ENCODE measurements around the gene SFT2D3.
A peak's percentile ranks its signal among the peaks of the same experiment; 100 is the strongest.
"Not testable (repeated sequence)": the region's sequence is repeated elsewhere in the genome, so short reads cannot be mapped to it uniquely, and the experiment has no call there.

SFT2D3 gene

DNA sequence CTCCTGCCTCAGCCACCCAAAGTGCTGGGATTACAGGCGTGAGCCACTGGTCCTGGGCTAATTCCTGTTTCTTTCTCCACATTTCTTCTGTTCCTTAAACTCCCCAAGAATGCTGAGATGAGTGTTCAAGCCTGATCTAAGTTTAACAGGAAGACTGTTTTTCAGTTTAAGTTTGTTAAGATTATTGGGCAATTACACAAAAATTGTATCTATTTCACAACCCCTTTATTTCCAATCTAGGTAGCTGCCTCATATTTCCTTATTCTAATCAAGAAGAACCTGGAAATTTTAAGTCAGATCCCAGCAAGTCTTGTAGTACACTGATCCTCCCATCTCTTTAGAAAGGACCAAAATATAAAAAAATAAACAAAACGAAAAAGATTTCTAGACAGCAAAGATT, 11.7 kb downstream of the SFT2D3 start:
- FAIRE-seq = no peak

DNA sequence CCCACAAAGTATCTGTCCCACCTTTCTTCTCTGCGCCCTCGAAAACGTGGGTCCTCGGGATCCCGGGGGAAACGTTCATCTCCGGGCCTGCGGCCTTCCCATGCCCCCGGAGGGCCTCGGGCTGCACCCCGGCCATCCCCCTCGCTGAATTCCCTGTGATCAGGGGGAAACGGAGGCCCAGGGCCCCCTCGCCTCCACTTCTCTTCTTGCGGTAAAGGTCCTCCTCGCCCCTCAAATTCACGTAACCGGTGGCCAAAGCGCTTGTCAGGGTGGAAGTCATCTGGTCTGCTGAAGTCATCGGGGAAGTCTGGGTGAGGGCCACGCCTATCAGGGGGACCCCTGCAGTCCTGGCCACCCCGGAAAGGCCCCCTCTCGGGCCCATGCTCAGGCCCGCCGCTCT, 12.3 kb downstream of the SFT2D3 start:
- no peak for FAIRE-seq

DNA sequence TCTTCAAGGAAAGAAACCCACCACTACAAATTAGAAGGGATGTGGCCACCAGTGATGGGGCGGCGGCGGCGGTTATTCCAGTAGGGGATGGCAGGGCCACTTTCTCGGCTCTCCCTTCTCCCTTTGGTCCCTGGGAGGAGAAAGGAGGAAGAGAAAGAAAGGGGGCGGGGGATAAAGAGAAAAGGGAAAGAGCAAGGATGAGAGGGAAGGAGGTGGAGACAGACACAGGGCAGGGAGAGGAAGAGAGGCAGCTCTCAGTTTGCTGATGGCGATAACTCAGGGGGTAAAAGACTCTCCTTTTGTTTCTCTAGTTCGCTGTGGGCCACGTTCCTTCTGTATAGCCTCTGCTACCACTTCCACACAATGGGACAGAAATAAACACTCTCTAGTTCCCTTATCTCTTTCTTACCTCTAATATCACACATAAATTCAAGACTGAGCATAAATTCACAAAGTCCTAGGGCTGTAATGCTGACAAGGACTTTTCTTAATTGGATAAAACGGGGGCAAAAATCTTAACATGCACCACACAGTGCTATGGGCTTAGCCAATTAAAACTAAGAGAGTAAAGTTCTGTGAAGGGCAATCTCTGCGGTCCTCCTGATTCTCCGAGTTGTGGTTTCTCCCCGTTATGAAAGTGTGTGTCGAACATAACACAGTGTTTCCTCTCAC, 14.6 kb downstream of the SFT2D3 start:
- no peak for FAIRE-seq

GRCh38 chr2:127718271-127718670, 17.0 kb downstream of the SFT2D3 start:
- FAIRE-seq = no peak

- no peak for FAIRE-seq
These were observed 18.3 kb downstream of the SFT2D3 start for GRCh38 chr2:127719301-127720218.

- FAIRE-seq = no peak
These were observed 20.1 kb downstream of the SFT2D3 start for GRCh38 chr2:127721311-127721977.

DNA sequence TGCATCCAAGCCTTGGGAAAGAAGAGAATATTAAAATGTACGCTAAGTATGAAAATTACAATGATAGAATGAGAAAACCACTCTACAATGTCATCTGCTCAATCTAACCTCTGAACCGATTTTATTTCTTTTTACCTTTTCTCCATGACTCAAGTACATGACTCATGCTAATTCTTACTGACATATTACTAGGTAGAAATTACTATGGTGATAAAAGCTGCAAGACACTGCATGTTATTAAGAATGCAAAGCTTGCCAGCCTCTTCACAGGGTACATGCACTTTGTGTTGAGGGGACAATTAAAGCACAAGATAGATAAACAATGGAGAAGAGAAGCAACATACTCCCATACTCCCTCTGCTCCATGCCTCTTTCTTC, 20.7 kb downstream of the SFT2D3 start:
- FAIRE-seq = no peak

DNA sequence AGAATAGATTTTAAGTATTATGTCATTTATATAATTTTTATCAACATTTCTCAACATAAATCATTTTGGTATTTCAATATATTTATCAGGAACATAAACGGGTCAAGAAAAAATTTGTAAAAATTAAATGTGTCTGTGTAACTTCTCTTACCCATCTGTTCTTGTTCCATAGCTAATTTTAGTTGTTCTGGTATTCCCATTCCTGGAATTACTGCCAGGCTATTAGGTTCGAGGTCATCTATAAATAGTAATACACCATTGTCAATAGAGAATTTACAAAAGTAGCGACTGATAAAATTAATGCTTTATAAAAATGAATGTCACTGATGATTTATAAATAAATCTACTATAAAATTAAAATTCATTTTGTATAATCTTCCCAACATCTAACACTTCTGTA, 21.5 kb downstream of the SFT2D3 start:
- FAIRE-seq = peak; percentile 6

- FAIRE-seq = no peak
These were observed 25.0 kb downstream of the SFT2D3 start for GRCh38 chr2:127726158-127726880.

DNA sequence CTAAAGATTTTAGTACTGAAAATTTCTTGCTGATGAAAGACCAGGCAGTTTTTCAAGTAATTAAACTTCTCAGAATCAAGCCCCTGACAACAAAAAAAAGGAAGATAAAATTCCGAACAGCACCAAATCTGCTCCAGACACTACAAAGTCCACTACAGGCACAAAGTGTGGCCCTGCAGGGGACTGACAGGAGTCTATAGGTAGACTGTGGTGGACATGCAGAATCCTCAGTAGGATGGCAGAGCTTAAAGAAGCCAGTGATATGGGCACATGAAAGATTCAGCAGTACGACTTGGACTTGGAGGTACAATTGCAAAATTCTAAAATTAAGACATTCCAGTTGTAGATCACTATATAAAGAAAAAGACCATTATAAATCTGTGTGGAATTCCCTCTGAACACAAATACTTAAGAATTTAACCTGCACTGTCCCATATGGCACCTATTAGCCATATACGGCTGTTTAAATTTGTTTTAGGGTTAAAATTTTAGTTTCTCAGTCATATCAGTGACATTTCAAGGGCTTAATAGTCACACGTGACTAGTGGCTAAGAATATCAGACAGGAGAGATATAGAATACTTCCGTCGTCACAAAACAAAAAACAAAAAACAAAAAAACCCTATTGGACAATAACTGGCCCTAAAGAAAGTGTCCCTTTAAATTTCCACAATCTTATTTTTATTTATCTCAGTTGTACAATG, 32.0 kb downstream of the SFT2D3 start:
- no peak for FAIRE-seq

DNA sequence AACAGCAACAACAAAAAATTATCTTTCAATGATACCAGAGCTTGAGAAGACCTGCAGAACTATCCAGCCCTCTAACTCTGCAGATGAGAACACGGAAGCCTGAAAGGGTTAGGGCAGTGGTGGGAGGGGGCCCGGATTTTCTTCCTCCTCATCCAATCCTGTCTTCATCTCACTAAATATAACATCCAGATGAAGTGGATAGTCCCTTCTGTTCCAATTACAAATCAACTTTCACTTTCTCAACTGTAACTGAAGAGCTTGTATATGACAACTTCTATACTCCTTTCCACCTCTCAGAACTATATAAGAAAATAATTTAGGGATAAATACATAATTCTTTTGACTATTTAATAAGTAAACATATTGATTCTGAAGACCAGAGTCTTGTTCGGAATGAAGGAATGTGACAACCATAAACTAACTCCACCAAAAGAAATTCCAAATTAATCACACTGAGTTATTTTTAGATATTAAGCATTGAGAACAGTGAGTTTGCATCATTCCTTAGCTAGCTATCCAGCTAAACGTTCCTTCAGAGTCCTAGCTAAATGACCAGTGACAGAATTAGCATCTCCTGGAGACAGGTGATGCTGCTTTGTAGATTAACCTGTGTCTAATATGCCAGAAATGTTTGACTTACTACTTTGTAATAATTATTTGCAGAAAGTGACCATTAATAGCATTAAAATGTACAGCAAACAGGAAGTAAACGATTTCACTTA, 32.7 kb downstream of the SFT2D3 start:
- FAIRE-seq = peak; percentile 77

DNA sequence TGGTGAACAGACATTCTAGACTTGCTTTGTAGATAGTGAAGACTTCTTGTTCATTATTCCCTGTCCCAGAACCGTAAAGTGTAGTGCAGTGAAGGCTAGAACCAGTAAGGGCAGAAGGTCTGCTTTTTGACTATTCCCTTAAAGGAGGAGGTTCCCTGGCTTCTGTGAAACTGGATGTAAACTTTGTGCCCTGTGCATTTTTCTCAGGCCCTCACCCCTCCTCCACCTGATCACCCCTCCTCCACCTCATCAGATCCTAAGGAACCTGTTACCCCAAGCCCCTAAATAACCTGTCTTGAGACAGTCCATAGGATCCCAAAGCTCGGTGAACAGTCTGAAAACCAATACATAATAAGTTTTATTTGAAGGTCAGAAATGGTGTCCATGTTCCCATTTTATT, 33.7 kb downstream of the SFT2D3 start:
- no peak for FAIRE-seq

DNA sequence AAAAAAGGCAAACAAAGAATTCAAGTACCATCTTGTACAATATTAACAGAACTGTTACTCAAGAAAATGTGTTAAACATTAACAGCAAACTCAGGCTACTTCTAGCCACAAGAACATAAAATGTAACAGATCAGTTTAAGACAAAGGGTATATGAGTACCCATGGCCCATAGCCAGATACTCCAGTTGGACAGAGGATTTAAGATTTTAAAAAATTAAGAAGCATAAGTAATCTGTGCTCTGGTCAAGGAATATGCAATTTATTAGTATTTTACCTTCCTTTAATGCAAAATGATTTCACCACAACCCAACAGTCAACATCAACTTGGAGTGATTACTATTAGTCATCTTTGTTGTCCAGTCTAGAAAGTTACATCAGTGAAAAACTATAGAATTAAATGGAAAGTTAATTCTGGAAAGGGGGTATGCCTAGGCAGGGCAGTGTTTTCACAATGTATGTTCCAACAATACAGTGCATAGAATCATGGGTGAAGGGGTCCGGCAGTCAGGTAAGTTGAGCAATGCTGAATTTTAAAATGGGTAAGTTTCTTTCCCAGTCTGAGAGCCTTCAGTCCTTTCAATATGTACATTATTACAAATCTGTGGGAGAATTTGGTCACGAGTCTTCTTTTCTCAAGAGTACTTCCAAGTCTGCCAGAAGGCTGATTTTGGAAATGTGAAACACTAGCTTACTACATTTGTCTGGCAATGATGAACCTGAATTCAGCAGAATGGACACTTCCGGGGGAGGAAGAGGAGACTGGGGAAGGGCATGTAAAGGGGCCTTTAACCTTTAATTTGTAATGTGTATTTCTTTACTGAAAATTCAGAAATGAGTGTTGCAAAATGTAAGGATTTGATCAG, 34.5 kb downstream of the SFT2D3 start:
- no peak for FAIRE-seq

DNA sequence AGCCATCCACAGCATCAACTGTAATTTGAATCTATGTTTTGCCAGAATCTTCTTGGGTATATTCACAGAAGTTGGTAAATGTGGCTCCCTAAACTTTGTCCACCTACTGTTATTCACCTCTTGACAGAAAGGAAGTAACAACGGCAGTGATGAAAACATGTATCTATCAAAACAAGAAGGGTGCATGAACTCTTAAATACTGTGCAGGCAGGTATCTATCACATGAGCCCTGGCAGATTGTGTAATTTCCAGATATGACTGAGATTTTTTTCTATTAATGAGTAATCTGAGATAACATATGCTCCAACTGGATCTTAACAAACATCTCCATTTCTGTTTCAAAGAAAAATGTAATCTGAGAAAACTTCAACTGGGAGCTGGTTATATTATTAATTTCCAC, 36.6 kb downstream of the SFT2D3 start:
- no peak for FAIRE-seq

DNA sequence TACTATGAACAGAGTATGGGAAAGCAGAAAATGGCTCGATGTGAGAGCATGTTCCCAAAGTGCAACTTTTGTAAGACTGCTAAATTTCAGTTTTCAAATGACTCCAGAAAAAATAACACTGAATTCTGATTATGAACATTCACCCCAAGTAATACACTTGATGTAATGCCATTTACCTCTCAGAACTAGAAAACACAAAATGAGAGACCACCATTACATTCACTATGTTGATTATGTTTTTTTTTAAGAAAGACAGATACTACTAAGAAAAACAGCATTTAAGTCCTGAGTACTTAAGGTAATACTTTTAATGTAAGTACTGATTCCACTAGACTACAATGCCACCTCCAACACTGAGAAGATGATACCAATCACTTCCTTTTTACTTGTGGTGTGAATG, 38.5 kb downstream of the SFT2D3 start:
- no peak for FAIRE-seq

DNA sequence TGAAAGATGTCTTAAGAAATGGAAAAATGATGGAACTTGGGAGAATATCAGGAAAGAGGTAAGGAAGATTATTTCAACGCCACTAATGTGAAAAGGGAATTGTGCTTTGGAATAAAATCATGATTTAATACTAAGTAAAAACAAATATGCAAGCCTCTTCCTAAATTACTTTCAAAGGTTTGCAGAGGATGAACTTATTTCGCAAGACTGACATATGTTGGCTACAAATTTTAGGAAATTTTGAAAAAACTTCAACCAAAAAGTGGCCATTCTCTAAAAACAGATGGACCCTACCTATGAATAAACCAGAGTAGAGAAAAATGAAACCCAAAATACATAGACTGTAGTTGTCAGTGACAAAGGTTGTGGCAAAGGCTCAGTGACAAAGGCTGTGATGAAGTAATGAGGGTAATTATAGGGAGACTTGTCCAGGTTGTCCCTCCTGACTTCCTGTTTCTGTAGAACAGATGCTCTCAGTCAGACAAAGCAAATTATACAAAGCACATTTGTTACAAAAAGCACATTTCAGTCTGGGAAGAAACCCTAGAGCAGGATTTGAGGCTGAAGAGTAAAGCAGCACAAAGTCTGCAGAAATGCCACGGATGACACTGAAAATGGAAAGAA, 39.5 kb downstream of the SFT2D3 start:
- no peak for FAIRE-seq

- no peak for FAIRE-seq
These were observed 42.3 kb downstream of the SFT2D3 start for GRCh38 chr2:127743477-127744026.

GRCh38 chr2:127747621-127748020, 46.3 kb downstream of the SFT2D3 start:
- FAIRE-seq = no peak

GRCh38 chr2:127749537-127749936, 48.2 kb downstream of the SFT2D3 start:
- FAIRE-seq = not testable (repeated sequence)

DNA sequence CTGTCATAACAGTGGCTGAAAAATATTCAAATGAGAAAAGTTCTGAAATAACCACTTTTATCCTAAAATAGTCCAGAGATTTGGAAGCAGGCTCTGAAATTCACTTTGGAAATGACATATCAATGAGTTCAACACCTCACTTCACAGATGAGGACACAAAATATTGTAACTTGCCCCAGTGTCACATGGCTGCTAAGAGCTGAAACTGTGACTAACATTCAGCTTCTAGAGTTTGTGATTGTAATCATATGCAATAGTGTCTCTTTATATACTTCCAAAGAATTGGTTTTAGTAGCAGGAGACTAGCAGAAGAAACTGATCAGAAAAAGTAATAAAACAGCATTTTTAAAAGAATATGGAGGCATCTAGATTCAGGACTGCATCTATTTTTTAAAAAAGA, 52.1 kb downstream of the SFT2D3 start:
- FAIRE-seq = no peak

All from A204.1 (cell line).